Progenitor cell of endocrine pancreas (in vitro differentiated cells): ENCODE results near the gene TM4SF4. TPM values are rescaled to one million over a fixed set of nuclear protein-coding genes. Genes with fewer than 3 reads are reported as not detected.

Experiments
- DNase-seq: peaks from one replicate; pipeline ENCODE4 v3.0.0; 2021; ENCODE audit warnings: low spot score; ENCODE audit not compliant: unreplicated experiment
- H3K27ac Mint-ChIP-seq: 2 replicates; pipeline ENCODE4 v1.8.0; 2021; ENCODE audit warnings: mild to moderate bottlenecking, moderate library complexity, mixed read lengths
- H3K27me3 Mint-ChIP-seq: 2 replicates; pipeline ENCODE4 v1.8.0; 2021; ENCODE audit warnings: mixed read lengths
- H3K36me3 Mint-ChIP-seq: 2 replicates; pipeline ENCODE4 v1.8.0; 2022; ENCODE audit warnings: mixed read lengths; ENCODE audit not compliant: insufficient read depth
- H3K4me1 Mint-ChIP-seq: 2 replicates; pipeline ENCODE4 v1.8.0; 2021; ENCODE audit warnings: low read depth, mixed read lengths
- H3K4me3 Mint-ChIP-seq: 2 replicates; pipeline ENCODE4 v1.8.0; 2021; ENCODE audit warnings: low read depth, mild to moderate bottlenecking, moderate library complexity, mixed read lengths
- H3K9me3 Mint-ChIP-seq: 2 replicates; pipeline ENCODE4 v1.8.0; 2021; ENCODE audit warnings: low read depth, mixed read lengths
- total RNA-seq: library from RNA; stranded (reverse); gene quantifications from 2 replicates; pipeline ENCODE4 v1.2.1, GENCODE V29; 2021
- TF ChIP-seq, protein P1 (sequence below): fragments of 200-600 bp; sonication (generic); IDR thresholded peaks from one replicate; pipeline ENCODE4 v1.5.0; 2021; ENCODE audit warnings: antibody characterized with exemption, mild to moderate bottlenecking; ENCODE audit not compliant: unreplicated experiment

The TM4SF4 gene
- total RNA-seq, 1 donor from 2014 or later = 314 TPM

- TF ChIP-seq, protein P1, sequence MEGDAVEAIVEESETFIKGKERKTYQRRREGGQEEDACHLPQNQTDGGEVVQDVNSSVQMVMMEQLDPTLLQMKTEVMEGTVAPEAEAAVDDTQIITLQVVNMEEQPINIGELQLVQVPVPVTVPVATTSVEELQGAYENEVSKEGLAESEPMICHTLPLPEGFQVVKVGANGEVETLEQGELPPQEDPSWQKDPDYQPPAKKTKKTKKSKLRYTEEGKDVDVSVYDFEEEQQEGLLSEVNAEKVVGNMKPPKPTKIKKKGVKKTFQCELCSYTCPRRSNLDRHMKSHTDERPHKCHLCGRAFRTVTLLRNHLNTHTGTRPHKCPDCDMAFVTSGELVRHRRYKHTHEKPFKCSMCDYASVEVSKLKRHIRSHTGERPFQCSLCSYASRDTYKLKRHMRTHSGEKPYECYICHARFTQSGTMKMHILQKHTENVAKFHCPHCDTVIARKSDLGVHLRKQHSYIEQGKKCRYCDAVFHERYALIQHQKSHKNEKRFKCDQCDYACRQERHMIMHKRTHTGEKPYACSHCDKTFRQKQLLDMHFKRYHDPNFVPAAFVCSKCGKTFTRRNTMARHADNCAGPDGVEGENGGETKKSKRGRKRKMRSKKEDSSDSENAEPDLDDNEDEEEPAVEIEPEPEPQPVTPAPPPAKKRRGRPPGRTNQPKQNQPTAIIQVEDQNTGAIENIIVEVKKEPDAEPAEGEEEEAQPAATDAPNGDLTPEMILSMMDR = no peak
- Mint-ChIP-seq H3K27me3 (no peaks in the 10 kb centered on the region), H3K36me3 (no peaks in the 10 kb centered on the region), H3K4me1 (peaks cover 6% of the 10 kb centered on the region), H3K9me3 (no peaks in the 10 kb centered on the region), H3K27ac (no peak overlapping the region), H3K4me3 (no peak overlapping the region)
- DNase-seq = no peak
These were observed 42.3 kb upstream of the TM4SF4 start for GRCh38 chr3:149432149-149432548.

DNA sequence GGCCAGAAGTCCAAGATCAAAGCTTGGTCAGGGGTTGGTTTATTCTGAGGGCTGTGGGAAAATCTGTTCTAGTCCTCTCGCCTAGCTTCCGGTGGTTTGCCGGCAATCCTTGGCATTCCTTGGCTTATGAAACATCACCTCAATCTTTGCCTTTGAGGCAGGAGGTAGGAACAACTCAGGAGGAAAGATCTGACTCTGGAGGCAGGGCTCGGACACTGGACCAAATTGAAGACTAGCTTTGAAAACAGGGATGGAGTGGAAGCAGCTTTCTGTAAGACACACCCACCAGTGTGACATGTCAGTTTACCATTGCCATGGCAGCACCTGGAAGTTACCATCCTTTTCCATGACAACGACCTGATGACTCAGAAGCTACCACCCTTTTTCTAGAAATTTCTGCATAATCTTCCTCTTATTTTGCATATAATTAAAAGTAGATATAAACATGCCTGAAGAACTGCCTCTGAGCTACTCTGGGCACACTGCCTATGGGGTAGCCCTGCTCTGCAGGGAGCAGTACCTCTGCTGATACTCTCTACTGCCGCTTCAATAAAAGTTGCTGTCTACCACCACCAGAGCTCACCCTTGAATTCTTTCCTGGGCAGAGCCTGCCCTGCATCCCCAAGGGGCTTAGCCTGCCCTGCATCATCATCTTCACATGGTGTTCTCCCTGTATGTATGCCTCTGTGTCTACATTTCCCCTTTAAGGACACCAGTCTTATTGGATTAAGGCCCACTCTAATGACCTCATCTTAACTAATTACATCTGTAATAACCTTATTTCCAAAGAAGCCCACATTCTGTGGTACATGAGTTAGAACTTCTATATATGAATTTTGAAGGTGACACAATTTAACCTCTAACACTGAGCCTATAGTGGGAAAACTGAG is 38.3 kb upstream of the TM4SF4 start:
- no peaks in the 10 kb centered on the region for H3K36me3 Mint-ChIP-seq

DNA sequence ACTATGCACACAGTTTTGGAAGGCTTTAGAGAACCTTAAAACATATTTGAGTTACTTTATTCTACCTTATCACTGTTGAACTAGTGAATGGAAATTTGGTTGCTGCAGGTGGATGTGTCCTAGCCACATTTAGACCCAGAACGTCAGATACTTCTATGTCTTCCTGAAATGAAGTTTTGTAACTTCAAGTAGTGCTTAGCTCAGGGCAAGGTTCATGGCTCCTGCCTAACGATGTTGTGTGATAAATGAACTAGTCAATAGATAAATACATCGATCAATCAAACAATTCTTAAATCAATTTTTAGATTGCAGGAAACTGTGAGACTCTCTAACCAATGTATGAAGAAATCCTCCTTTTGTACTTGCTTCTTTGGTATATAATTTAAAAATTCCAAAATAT is 37.2 kb upstream of the TM4SF4 start:
- H3K4me3 Mint-ChIP-seq = no peak overlapping the region
- no peaks in the 10 kb centered on the region for H3K27me3 Mint-ChIP-seq
- H3K36me3 Mint-ChIP-seq = no peaks in the 10 kb centered on the region
- TF ChIP-seq, protein P1 = no peak
- no peak for DNase-seq
- peaks cover 11% of the 10 kb centered on the region for H3K4me1 Mint-ChIP-seq
- no peak overlapping the region for H3K27ac Mint-ChIP-seq
- no peaks in the 10 kb centered on the region for H3K9me3 Mint-ChIP-seq

More for the DNA sequence above, 38.3 kb upstream of the TM4SF4 start:
- H3K27me3 Mint-ChIP-seq = no peaks in the 10 kb centered on the region
- no peaks in the 10 kb centered on the region for H3K9me3 Mint-ChIP-seq
- peaks cover 9% of the 10 kb centered on the region for H3K4me1 Mint-ChIP-seq
- H3K4me3 Mint-ChIP-seq = no peak overlapping the region
- no peak overlapping the region for H3K27ac Mint-ChIP-seq
- no peak for DNase-seq
- TF ChIP-seq, protein P1 = no peak

DNA sequence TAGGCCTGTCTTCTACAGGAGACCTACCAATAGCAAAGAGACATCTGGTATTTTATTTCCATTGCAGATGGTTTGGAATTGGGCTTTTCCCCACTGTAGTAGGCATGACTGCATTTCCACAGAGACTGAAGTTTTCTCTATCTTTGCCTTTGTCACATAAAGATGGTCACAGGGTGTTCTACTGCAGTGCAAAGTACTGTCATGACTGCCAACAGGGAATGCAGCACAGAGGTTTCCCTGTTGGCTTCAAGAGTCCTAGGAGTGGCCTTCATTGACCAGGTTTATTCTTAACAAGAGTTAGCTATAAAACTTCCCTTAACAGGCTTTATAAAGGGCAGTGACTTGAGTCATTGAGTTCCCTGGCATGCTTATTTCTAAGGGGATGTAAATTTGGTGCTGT is 36.8 kb upstream of the TM4SF4 start:
- Mint-ChIP-seq H3K36me3 (no peaks in the 10 kb centered on the region), H3K4me1 (peaks cover 14% of the 10 kb centered on the region), H3K4me3 (no peak overlapping the region), H3K27me3 (no peaks in the 10 kb centered on the region), H3K9me3 (no peaks in the 10 kb centered on the region), H3K27ac (no peak overlapping the region)
- TF ChIP-seq, protein P1 = no peak
- DNase-seq = no peak

DNA sequence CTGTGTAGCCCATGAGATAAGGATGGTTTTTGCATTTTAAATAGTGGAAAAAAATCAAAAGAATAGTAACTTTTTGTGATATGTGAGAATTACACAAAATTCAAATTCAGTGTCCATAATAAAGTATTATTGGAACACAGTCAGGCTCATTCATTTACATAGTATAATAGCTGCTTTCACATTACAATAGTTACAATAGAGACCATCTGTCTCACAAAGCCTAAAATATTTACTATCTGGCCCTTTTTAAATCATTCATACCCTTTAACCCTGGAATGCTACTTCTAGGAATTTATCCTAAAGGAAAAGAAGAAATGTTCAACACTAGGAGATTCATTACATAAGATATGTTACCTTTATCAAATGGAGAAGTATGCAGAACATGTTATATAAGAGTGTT is 35.5 kb upstream of the TM4SF4 start:
- Mint-ChIP-seq H3K4me3 (no peak overlapping the region), H3K27me3 (no peaks in the 10 kb centered on the region), H3K4me1 (peaks cover 26% of the 10 kb centered on the region), H3K36me3 (peaks cover 3% of the 10 kb centered on the region), H3K9me3 (peaks cover 3% of the 10 kb centered on the region), H3K27ac (no peak overlapping the region)
- no peak for DNase-seq
- TF ChIP-seq, protein P1 = no peak
